ENCODE data around the gene SULF2.
A peak's percentile ranks its signal among the peaks of the same experiment; 100 is the strongest.

Gene SULF2

GRCh38 chr20:47682028-47682783 is 103.1 kb downstream of the SULF2 start:
- peak in 11 of 14 donors; percentile 11 to 74 (median 53) for DNase-seq

- no peak for DNase-seq
Measured at GRCh38 chr20:47680804-47681529, 104.3 kb downstream of the SULF2 start.

GRCh38 chr20:47679462-47679861 is 105.8 kb downstream of the SULF2 start:
- DNase-seq, result no peak

- no peak for DNase-seq
Measured at GRCh38 chr20:47678536-47678935, 106.7 kb downstream of the SULF2 start.

GRCh38 chr20:47677635-47678453 is 107.4 kb downstream of the SULF2 start:
- peak in 1 of 14 donors; percentile 11 for DNase-seq

- no peak for DNase-seq
Measured at GRCh38 chr20:47676912-47677634, 108.2 kb downstream of the SULF2 start.

- no peak for DNase-seq
Measured at GRCh38 chr20:47676219-47676721, 109.0 kb downstream of the SULF2 start.

GRCh38 chr20:47675190-47676142 is 109.8 kb downstream of the SULF2 start:
- no peak for DNase-seq

- DNase-seq, result no peak
Measured at GRCh38 chr20:47674686-47675085, 110.6 kb downstream of the SULF2 start.

GRCh38 chr20:47674145-47674544 is 111.1 kb downstream of the SULF2 start:
- no peak for DNase-seq

- no peak for DNase-seq
Measured at GRCh38 chr20:47673671-47673955, 111.7 kb downstream of the SULF2 start.

- DNase-seq, result no peak
Measured at GRCh38 chr20:47672886-47673670, 112.2 kb downstream of the SULF2 start.

GRCh38 chr20:47672166-47672565 is 113.1 kb downstream of the SULF2 start:
- no peak for DNase-seq

- no peak for DNase-seq
Measured at GRCh38 chr20:47670913-47671312, 114.4 kb downstream of the SULF2 start.

GRCh38 chr20:47669927-47670890 is 115.1 kb downstream of the SULF2 start:
- DNase-seq, result no peak

GRCh38 chr20:47669489-47669888 is 115.8 kb downstream of the SULF2 start:
- no peak for DNase-seq

- no peak for DNase-seq
Measured at GRCh38 chr20:47669152-47669425, 116.2 kb downstream of the SULF2 start.

- no peak for DNase-seq
Measured at GRCh38 chr20:47668313-47669151, 116.7 kb downstream of the SULF2 start.

All from C1 segment of cervical spinal cord (tissue), 14 donors.